Choroid plexus epithelial cell (primary cell): ENCODE results near the gene KRT82.

Experiments
- DNase-seq: peaks from one replicate; pipeline ENCODE4 v3.0.0-alpha.2; 2010; ENCODE audit warnings: low read depth
- H3K4me3 ChIP-seq: 2 replicates; pipeline ENCODE4 v1.5.1; 2011; ENCODE audit warnings: low read depth, mild to moderate bottlenecking, control low read depth, low read length, moderate library complexity
- TF ChIP-seq, protein P1 (sequence below): conservative IDR thresholded peaks from 2 replicates; pipeline ENCODE4 v1.5.1; 2011; ENCODE audit warnings: low read depth, mild to moderate bottlenecking, control low read depth, inconsistent platforms, low read length, moderate library complexity

The KRT82 gene

DNA sequence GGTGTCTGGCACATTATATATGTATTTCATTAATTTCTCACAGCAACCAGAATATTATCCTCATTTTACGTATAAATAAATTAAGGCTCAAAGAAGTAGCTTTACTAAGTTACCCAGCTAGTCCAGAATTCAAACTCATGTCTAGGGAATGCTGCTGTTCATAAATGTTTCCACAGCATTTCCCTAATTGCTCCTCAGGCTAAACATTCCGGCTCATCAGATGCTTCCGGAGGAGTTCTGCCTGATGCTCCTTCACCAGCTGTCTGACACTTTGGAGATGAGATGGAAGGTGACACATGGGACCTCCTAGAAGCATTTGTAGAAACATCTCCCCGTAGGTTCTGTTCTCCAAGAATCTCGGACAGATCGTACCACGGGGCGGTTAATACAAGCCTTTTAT lies 51.0 kb downstream of the KRT82 start:
- DNase-seq, result no peak
- H3K4me3 ChIP-seq, result no peak overlapping the region
- TF ChIP-seq, protein P1, sequence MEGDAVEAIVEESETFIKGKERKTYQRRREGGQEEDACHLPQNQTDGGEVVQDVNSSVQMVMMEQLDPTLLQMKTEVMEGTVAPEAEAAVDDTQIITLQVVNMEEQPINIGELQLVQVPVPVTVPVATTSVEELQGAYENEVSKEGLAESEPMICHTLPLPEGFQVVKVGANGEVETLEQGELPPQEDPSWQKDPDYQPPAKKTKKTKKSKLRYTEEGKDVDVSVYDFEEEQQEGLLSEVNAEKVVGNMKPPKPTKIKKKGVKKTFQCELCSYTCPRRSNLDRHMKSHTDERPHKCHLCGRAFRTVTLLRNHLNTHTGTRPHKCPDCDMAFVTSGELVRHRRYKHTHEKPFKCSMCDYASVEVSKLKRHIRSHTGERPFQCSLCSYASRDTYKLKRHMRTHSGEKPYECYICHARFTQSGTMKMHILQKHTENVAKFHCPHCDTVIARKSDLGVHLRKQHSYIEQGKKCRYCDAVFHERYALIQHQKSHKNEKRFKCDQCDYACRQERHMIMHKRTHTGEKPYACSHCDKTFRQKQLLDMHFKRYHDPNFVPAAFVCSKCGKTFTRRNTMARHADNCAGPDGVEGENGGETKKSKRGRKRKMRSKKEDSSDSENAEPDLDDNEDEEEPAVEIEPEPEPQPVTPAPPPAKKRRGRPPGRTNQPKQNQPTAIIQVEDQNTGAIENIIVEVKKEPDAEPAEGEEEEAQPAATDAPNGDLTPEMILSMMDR, result no peak

DNA sequence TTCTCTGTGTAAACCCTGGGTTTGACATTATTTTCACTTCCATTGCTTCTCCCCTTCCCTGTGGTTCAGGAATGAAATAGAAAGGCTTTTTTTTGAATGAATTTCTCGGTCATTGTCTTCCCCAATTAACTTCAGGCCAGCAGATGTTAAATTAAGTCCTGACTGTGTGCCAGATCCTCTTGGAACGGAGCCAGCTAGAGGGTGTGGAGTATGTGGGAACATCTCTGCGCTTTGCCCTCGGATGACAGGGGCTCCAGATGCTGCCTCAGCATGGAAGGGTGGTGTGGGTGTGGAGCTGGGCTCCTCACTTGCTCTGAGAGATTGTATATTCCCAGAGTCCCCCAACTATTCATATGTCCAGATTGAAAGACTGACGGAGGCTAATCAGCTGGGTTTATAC lies 51.9 kb downstream of the KRT82 start:
- no peak for DNase-seq
- no peak overlapping the region for H3K4me3 ChIP-seq
- TF ChIP-seq, protein P1, result no peak

DNA sequence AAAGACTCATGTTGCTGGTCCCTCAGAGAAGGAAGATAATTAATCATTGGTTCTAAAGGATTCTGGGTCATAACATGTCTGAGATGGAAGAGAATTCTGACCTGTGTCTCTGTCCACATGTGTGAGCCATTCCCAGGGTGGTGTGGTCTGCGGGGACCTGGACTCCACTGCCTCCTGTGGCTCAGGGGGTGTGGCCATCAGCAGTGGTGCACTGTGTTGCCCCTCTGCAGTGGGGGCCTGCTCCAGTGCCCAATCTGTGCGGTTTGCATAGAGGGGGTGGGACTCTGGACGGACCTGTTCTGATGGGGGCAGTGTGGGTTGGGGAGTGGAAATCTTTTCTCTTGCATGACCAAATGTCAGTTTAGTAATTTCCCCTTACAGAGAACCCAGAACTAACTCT lies 52.4 kb downstream of the KRT82 start:
- no peak overlapping the region for H3K4me3 ChIP-seq
- TF ChIP-seq, protein P1, result no peak
- DNase-seq, result no peak

- TF ChIP-seq, protein P1, result no peak
- no peak for DNase-seq
- H3K4me3 ChIP-seq, result no peak overlapping the region
Measured at GRCh38 chr12:52352951-52353350, 53.2 kb downstream of the KRT82 start.

GRCh38 chr12:52351196-52352059 lies 54.7 kb downstream of the KRT82 start:
- no peak overlapping the region for H3K4me3 ChIP-seq
- no peak for DNase-seq
- TF ChIP-seq, protein P1, result no peak

DNA sequence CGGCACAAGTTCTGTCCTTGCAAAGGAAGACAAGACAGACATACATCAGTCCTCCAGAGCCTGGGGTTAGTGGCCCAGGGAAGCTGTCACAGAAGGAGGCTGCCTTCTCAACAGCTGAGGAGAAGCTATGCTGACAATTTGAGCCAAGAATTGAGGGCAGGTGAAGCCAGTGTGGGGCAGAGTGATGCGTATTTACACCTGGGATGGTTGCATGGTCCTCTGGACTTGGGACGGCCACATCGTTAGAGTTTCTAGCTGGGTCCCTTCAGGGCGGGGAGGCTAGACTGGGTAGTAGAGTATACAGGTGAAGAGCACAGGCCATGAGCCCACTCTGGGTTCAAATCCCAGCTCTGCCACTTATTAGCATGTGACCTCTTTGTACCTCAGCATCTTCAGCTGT lies 55.3 kb downstream of the KRT82 start:
- no peak for DNase-seq
- TF ChIP-seq, protein P1, result no peak
- no peak overlapping the region for H3K4me3 ChIP-seq
